Neural cell (in vitro differentiated cells): Measurements from ENCODE around the gene ISG15.

Experiments
- EP300 ChIP-seq: fragments of 450-650 bp; conservative IDR thresholded peaks from 2 replicates; pipeline ENCODE4 v1.6.1; 2014; ENCODE audit warnings: antibody characterized with exemption, mild to moderate bottlenecking, moderate library complexity; ENCODE audit not compliant: poor library complexity, severe bottlenecking
- EZH2 ChIP-seq: fragments of 200-600, 300-800 bp; shearing (Covaris generic), sonication (generic); IDR thresholded peaks from 2 replicates; pipeline ENCODE4 v1.6.1; 2014; ENCODE audit warnings: antibody characterized with exemption, low read length, borderline replicate concordance, mild to moderate bottlenecking; ENCODE audit not compliant: insufficient read depth, poor library complexity, severe bottlenecking
- RAD21 ChIP-seq: fragments of 450-650 bp; conservative IDR thresholded peaks from 2 replicates; pipeline ENCODE4 v1.6.1; 2014; ENCODE audit warnings: antibody characterized with exemption, mild to moderate bottlenecking, moderate library complexity
- TAF1 ChIP-seq: IDR thresholded peaks from 2 replicates; pipeline ENCODE4 v1.6.1; 2012; ENCODE audit warnings: low read depth

GRCh38 chr1:982765-983436 is 30.4 kb upstream of the ISG15 start:
- TF ChIP-seq TAF1 (no peak), EZH2 (no peak), EP300 (no peak), RAD21 (no peak)
